Superior temporal gyrus (tissue), 1 donor: ENCODE results near the gene PAX6.

Experiments
- DNase-seq: peaks from one replicate; pipeline ENCODE4 v3.0.0-alpha.2; 2016; ENCODE audit errors: extremely low spot score

PAX6 gene

GRCh38 chr11:31798057-31798553 lies 13.0 kb downstream of the PAX6 start:
- DNase-seq, result no peak

- DNase-seq, result no peak
These were observed 13.7 kb downstream of the PAX6 start for GRCh38 chr11:31797190-31798056.

- DNase-seq, result no peak
These were observed 14.5 kb downstream of the PAX6 start for GRCh38 chr11:31796499-31797189.

GRCh38 chr11:31795706-31796498 lies 15.2 kb downstream of the PAX6 start:
- no peak for DNase-seq

GRCh38 chr11:31794548-31794947 lies 16.6 kb downstream of the PAX6 start:
- no peak for DNase-seq

- no peak for DNase-seq
These were observed 17.9 kb downstream of the PAX6 start for GRCh38 chr11:31793264-31793663.

GRCh38 chr11:31792456-31792855 lies 18.7 kb downstream of the PAX6 start:
- no peak for DNase-seq

GRCh38 chr11:31792036-31792435 lies 19.1 kb downstream of the PAX6 start:
- DNase-seq, result no peak

- DNase-seq, result no peak
These were observed 20.5 kb downstream of the PAX6 start for GRCh38 chr11:31790649-31791048.

GRCh38 chr11:31788085-31788484 lies 23.0 kb downstream of the PAX6 start:
- no peak for DNase-seq

- no peak for DNase-seq
These were observed 24.0 kb downstream of the PAX6 start for GRCh38 chr11:31786996-31787685.

- DNase-seq, result no peak
These were observed 26.5 kb downstream of the PAX6 start for GRCh38 chr11:31784611-31785010.

GRCh38 chr11:31783252-31783651 lies 27.9 kb downstream of the PAX6 start:
- DNase-seq, result no peak

GRCh38 chr11:31782257-31782656 lies 28.9 kb downstream of the PAX6 start:
- DNase-seq, result no peak

GRCh38 chr11:31780480-31780971 lies 30.6 kb downstream of the PAX6 start:
- DNase-seq, result no peak

- no peak for DNase-seq
These were observed 31.0 kb downstream of the PAX6 start for GRCh38 chr11:31780078-31780477.

GRCh38 chr11:31779374-31779791 lies 31.7 kb downstream of the PAX6 start:
- DNase-seq, result no peak

GRCh38 chr11:31772412-31772811 lies 38.7 kb downstream of the PAX6 start:
- no peak for DNase-seq

GRCh38 chr11:31770011-31770700 lies 41.0 kb downstream of the PAX6 start:
- no peak for DNase-seq

- DNase-seq, result no peak
These were observed 42.1 kb downstream of the PAX6 start for GRCh38 chr11:31768749-31769640.
